GM19468 (cell line): ENCODE data around the gene SFPQ.
"Not testable (repeated sequence)": the region's sequence is repeated elsewhere in the genome, so short reads cannot be mapped to it uniquely, and the experiment has no call there.

ENCODE experiments used
- ATAC-seq: cut with Tn5 transposase; IDR thresholded peaks from one replicate; pipeline ENCODE4 v1.9.1; 2021; ENCODE audit warnings: mild to moderate bottlenecking, moderate library complexity, moderate number of reproducible peaks; ENCODE audit not compliant: unreplicated experiment; ENCODE audit errors: extremely low read depth

SFPQ gene

DNA sequence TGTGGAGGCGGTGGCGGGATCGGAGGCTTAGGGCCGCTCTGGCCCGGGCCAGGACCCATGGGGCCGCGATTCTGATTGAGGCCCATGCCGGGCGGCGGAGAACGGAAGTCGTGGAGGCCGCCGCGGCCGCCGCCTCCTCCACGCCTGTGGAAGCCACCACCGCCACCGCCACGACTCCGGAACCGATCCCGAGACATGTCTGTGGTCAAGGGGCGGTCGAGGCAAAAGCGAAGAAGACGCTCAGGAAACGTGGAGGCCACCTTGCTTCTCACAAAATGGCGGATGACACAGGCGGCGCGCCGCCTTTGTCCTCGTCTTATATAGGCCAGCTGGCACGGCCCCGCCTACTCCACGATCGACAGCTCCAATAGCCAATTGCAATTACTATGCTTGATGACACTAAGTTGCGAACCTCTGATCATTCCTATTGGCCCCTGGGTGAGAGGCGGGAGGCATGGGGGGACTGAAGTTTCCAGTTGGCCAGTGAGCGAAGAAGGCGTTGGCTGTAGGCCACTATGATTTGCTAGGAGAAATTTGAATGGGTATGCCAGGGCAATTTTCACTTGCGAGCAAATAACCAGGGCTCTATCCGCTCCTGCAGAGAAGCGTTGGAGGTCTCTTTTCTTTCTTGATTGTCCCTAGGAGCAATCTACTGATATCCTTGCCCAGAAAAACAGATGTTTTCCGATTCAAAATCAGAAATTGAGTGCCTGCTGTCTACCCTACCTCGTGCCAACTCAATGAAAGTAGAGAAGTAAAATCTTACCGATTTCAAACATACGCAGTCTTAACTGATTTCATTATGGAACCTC is at the start of gene SFPQ:
Gene SFPQ, minus strand, starts transcription at position 293 of the 812 bp plus-strand sequence. Its CDS starts 96 bp downstream, at position 197.
- ATAC-seq = peak; percentile 85

GRCh38 chr1:35236772-35237171 is 43.8 kb upstream of the SFPQ start:
- ATAC-seq = not testable (repeated sequence)

- no peak for ATAC-seq
Observed at GRCh38 chr1:35231287-35231686, 38.3 kb upstream of the SFPQ start.

- no peak for ATAC-seq
Observed at GRCh38 chr1:35229587-35230360, 36.8 kb upstream of the SFPQ start.

DNA sequence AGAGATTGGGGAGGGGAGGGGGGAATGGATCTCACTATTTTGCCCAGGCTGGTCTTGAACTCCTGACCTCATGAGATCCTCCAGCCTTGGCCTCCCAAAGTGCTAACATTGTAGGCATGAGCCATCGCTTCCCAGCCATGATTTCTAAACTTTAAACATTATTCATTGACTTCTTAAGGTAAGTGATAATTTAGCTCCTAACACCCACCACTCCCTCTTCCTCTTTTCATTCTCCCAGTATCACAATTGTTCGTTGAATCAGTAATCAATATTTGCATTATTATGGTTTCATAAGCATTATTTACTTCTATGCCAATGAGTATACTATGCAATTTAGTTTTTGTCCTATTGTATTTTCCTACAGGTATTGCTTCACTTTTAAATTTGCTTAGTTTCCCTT is 33.6 kb upstream of the SFPQ start:
- no peak for ATAC-seq

- no peak for ATAC-seq
Observed at GRCh38 chr1:35223084-35223630, 30.2 kb upstream of the SFPQ start.

- no peak for ATAC-seq
Observed at GRCh38 chr1:35222322-35223083, 29.6 kb upstream of the SFPQ start.

DNA sequence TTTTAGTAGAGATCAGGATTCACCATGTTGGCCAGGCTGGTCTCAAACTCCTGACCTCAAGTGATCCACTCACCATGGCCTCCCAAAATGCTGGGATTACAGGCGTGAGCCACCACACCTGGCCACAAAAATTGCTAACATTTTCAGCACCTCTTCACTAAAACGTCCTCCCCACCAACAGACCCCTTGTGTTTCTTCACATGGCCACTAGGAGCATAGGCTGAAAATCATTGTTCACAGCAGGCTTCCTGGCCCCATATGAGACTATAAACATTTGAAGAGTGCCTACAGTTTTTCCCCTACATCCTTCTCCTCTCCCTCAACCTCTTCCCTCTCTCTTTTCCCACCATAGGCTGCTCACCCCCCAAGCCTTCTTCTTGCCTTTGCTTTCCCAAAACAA is 28.0 kb upstream of the SFPQ start:
- ATAC-seq = no peak

DNA sequence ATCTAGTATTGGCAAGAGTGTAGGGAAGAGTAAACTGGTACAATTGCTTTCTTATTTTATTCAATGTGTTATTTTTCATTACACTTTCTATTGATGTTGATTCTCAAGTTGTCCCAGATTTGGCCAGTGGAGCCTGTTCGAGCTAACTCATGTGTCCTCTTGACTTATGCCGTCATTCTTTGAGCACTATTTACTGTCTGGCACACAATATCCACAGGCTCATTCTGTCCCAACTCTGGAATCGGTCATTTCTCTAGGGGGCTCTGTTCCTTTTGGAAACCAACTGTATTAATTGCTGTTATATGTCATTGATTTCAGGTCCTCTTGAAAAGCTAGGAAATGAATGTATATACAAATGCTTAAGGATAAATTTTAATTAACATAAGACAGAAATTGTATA is 22.4 kb upstream of the SFPQ start:
- ATAC-seq = no peak

DNA sequence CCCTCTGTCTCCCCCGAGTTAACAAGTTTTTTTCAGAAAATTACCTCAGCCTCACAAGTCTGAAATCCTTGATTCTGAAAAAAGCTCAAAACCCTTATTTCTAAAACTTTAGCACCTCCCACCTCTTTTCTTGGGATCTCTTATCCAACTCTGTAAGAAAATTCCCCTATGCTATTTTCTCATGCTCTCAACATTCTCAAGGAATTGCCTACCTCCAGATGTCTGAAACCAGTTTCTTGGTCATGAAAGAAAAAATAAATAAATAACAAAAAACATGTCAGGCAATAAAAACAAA is 18.1 kb upstream of the SFPQ start:
- no peak for ATAC-seq

DNA sequence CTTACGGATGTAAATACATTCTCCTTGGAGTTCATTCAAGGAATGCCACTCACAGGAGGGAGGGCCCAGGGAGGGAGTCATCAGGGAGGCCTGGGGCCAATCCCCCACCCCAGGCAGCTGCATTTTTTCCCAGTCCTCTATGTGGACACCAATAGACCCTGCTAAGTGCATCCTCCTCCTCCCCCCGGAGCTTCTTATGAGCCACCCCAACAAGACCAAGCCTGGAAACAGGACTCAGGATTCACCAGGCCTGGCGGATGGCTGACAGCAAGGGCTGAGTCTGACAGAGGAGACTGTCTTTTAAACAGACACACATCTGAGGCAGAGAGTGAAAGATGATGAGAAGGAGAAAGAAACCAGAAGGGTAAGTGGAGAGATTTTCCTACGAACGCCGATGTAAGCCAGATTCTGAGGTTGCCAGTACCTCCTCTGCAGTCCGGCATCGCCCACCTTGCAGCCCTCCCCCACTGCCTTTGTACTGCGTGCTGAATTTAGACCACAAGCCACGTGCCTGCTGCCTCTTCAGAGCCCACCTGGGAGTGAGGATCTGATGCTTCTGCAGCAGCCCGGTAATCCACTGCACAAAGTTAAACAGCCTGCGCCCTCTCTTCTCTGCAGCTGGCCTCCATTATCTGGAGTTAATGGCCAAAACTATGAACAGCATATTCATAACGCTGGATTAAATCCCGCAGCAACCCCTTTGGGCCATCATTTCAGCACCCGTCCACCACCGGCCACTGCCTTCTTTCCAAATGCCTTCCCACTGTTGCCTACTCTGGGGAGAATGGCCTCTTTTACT is 17.6 kb upstream of the SFPQ start:
- ATAC-seq = no peak

DNA sequence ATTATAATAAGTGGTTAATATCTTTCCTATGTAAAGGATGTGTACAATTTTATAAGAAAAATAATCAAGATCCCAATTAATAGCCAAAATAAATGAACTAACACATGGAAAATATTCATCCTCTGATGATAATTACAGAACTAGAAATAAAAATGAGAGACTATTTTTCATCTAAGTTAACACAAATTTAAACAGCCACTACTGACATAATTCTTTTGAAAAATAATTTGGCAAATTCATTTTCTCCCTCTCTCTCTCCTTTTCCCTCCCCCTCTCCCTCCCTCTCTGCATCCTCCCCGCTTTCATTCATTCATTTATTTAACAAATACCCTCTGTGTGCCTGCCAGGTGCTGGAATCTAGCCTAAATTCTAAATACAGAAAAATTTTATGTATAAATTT is 10.3 kb upstream of the SFPQ start:
- ATAC-seq = no peak

DNA sequence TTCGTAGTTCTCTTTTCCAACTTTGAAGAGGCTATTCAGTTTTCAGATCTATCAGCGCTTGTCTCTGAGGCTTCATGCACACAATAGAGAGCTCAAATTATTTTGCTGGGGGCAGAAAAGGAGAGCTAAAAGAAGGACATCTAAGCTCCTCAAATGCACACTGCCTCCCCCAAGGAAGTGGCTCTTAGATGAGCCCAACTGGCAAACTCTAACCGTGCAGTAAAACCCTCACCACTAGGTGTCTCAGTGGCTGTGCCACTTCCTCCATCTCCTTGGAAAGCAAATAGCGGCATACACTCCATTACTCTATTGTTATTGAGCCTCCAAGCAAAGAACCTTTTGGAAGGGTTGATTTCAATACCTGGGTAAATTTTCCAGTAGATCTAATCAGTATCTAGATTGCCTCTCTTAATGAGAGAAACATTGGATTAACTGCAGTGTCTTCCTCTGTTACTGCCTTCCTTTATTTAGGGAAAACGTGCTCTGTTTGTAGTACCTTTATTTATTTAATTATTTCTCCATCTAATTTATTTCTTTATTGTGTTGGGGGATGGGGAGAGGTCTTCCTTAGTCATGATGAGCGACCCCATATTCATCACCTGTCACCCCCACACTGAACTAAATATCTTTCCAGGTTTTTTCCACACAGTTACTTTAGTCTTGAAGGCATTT is 9.2 kb upstream of the SFPQ start:
- ATAC-seq = peak; percentile 52

GRCh38 chr1:35201631-35202030 is 8.7 kb upstream of the SFPQ start:
- no peak for ATAC-seq

GRCh38 chr1:35192056-35192852 is 691 bp downstream of the SFPQ start:
- no peak for ATAC-seq

DNA sequence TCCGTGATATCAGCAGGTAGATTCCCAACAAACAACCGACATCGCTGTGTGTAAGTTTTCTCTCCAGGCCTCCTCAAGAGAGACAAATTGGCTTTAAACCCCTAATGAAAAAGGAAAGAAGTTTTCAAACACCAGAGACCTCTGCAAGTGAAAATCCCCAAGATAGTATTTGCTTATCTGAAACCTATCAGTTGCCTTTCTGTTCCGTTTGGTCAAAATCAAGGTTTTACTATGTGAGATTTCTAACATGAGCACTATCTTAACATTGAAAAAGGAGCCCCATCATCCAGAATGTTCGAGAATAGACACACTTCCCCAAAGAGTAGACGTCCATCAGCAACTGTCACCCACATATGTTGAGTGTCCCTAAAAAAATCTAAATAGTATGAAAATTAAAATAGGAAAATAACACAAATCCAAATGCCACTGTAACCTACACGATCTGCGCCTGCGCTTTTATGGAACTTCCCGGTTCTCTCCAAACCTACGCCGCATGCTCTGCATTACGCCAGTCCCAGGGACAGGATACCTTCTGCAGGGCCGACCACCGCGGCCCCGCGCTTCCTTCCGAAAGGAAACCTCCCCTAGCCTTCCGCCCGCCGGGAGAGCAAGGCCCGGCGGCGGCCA is 1.4 kb downstream of the SFPQ start:
- peak; percentile 3 for ATAC-seq

DNA sequence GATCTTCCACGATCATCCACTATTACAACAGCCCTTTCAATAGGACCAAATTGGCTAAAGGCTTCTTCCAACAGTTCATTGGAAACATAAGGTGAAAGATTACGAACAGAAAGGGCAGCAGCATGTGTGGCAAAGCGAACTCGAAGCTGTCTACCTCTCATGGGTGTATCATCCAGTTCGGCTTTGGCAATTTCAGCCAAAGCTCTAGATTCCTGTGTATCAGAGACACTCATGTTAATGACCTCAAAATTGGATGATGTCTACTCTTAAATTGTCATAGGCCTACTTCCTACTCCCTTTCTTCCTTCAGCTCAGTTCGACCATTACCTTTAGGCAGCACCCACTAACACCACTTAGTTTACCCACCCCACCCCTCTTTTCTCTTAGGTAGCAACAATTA is 2.2 kb downstream of the SFPQ start:
- ATAC-seq = no peak
